ENCODE results near the gene RASAL2.
"Not testable (repeated sequence)": the region's sequence is repeated elsewhere in the genome, so short reads cannot be mapped to it uniquely, and the experiment has no call there.

RASAL2 gene

GRCh38 chr1:178060789-178061556 is 32.9 kb upstream of the RASAL2 start:
- TF ChIP-seq POLR2A (IDR thresholded peaks at IDR 0.05; ENCODE audit: low read depth, low read length): no peak
- no peak for DNase-seq (ENCODE audit: insufficient read length, low spot score)
- no peak for FAIRE-seq

GRCh38 chr1:178061620-178062019 is 32.3 kb upstream of the RASAL2 start:
- no peak for TF ChIP-seq POLR2A (IDR thresholded peaks at IDR 0.05; ENCODE audit: low read depth, low read length)
- no peak for FAIRE-seq
- DNase-seq (ENCODE audit: insufficient read length, low spot score): no peak

GRCh38 chr1:178064191-178064821 is 29.6 kb upstream of the RASAL2 start:
- no peak for TF ChIP-seq POLR2A (IDR thresholded peaks at IDR 0.05; ENCODE audit: low read depth, low read length)
- FAIRE-seq (no peak), DNase-seq (ENCODE audit: insufficient read length, low spot score) (no peak)

GRCh38 chr1:178065250-178065649 is 28.7 kb upstream of the RASAL2 start:
- DNase-seq (ENCODE audit: insufficient read length, low spot score) (no peak), FAIRE-seq (no peak)
- TF ChIP-seq POLR2A (IDR thresholded peaks at IDR 0.05; ENCODE audit: low read depth, low read length): no peak

GRCh38 chr1:178066296-178066907 is 27.5 kb upstream of the RASAL2 start:
- TF ChIP-seq POLR2A (IDR thresholded peaks at IDR 0.05; ENCODE audit: low read depth, low read length): no peak
- no peak for FAIRE-seq
- no peak for DNase-seq (ENCODE audit: insufficient read length, low spot score)

- no peak for TF ChIP-seq POLR2A (IDR thresholded peaks at IDR 0.05; ENCODE audit: low read depth, low read length)
- DNase-seq (ENCODE audit: insufficient read length, low spot score) (no peak), FAIRE-seq (no peak)
These were observed 26.8 kb upstream of the RASAL2 start for GRCh38 chr1:178066908-178067614.

- no peak for TF ChIP-seq POLR2A (IDR thresholded peaks at IDR 0.05; ENCODE audit: low read depth, low read length)
- FAIRE-seq: no peak
These were observed 22.1 kb upstream of the RASAL2 start for GRCh38 chr1:178071811-178072210.

GRCh38 chr1:178072326-178072725 is 21.6 kb upstream of the RASAL2 start:
- DNase-seq (ENCODE audit: insufficient read length, low spot score) (no peak), FAIRE-seq (no peak)
- no peak for TF ChIP-seq POLR2A (IDR thresholded peaks at IDR 0.05; ENCODE audit: low read depth, low read length)

More at GRCh38 chr1:178071811-178072210, 22.1 kb upstream of the RASAL2 start:
- DNase-seq (ENCODE audit: insufficient read length, low spot score): no peak

- DNase-seq (ENCODE audit: insufficient read length, low spot score) (no peak), FAIRE-seq (no peak)
- TF ChIP-seq POLR2A (IDR thresholded peaks at IDR 0.05; ENCODE audit: low read depth, low read length): no peak
These were observed 18.6 kb upstream of the RASAL2 start for GRCh38 chr1:178075333-178075732.

GRCh38 chr1:178076607-178077006 is 17.3 kb upstream of the RASAL2 start:
- DNase-seq (ENCODE audit: insufficient read length, low spot score) (no peak), FAIRE-seq (no peak)
- no peak for TF ChIP-seq POLR2A (IDR thresholded peaks at IDR 0.05; ENCODE audit: low read depth, low read length)

- FAIRE-seq: no peak
These were observed 16.0 kb upstream of the RASAL2 start for GRCh38 chr1:178077917-178078316.

GRCh38 chr1:178086294-178086693 is 7.6 kb upstream of the RASAL2 start:
- no peak for DNase-seq (ENCODE audit: insufficient read length, low spot score)
- FAIRE-seq: no peak
- no peak for TF ChIP-seq POLR2A (IDR thresholded peaks at IDR 0.05; ENCODE audit: low read depth, low read length)

More at GRCh38 chr1:178077917-178078316, 16.0 kb upstream of the RASAL2 start:
- DNase-seq (ENCODE audit: insufficient read length, low spot score): no peak
- TF ChIP-seq POLR2A (IDR thresholded peaks at IDR 0.05; ENCODE audit: low read depth, low read length): no peak

GRCh38 chr1:178086766-178087165 is 7.1 kb upstream of the RASAL2 start:
- no peak for FAIRE-seq
- TF ChIP-seq POLR2A (IDR thresholded peaks at IDR 0.05; ENCODE audit: low read depth, low read length): no peak
- DNase-seq (ENCODE audit: insufficient read length, low spot score): no peak

- no peak for TF ChIP-seq POLR2A (IDR thresholded peaks at IDR 0.05; ENCODE audit: low read depth, low read length)
- no peak for DNase-seq (ENCODE audit: insufficient read length, low spot score)
- FAIRE-seq: no peak
These were observed 5.3 kb upstream of the RASAL2 start for GRCh38 chr1:178088651-178089050.

GRCh38 chr1:178091454-178091853 is 2.5 kb upstream of the RASAL2 start:
- not testable (repeated sequence) for FAIRE-seq; DNase-seq (ENCODE audit: insufficient read length, low spot score)

Measured in H54 (cell line).